Aorta (tissue), 5 donors: ENCODE results near the gene OR5AN1. TPM values are rescaled to one million over a fixed set of nuclear protein-coding genes. Genes with fewer than 3 reads are reported as not detected.
"Not testable (repeated sequence)": the region's sequence is repeated elsewhere in the genome, so short reads cannot be mapped to it uniquely, and the experiment has no call there.

Experiments
- ATAC-seq: fragments of 200-7000 bp; cut with Tn5 transposase; one replicate; pipeline ENCODE4 v1.9.1; 2022; ENCODE audit warnings: moderate library complexity; ENCODE audit not compliant: low FRiP score
- DNase-seq, 2 donors: peaks; one replicate each; pipeline ENCODE4 v3.0.0-alpha.2; 2020
- H3K27ac ChIP-seq, 2 donors: one replicate each; pipeline ENCODE4 v1.5.1; 2013; ENCODE audit warnings: low read length in 2 of 2, mild to moderate bottlenecking in 2 of 2, moderate library complexity in 2 of 2, control low read depth in 1 of 2, inconsistent platforms in 1 of 2, low read depth in 1 of 2
- H3K27me3 ChIP-seq, 2 donors: one replicate each; pipeline ENCODE4 v1.6.1; 2013; ENCODE audit warnings: control low read depth in 1 of 2, low read length in 1 of 2, mild to moderate bottlenecking in 1 of 2, moderate library complexity in 1 of 2; ENCODE audit not compliant: insufficient read depth in 2 of 2, control insufficient read depth in 1 of 2
- H3K36me3 ChIP-seq, 2 donors: one replicate each; pipeline ENCODE4 v1.6.1; 2013; ENCODE audit warnings: control low read depth in 1 of 2, low read length in 1 of 2, mild to moderate bottlenecking in 1 of 2; ENCODE audit not compliant: insufficient read depth in 2 of 2, control insufficient read depth in 1 of 2
- H3K4me1 ChIP-seq, 2 donors: one replicate each; pipeline ENCODE4 v1.6.1; 2013; ENCODE audit warnings: low read length in 2 of 2, control low read depth in 1 of 2, mild to moderate bottlenecking in 1 of 2, moderate library complexity in 1 of 2; ENCODE audit not compliant: insufficient read depth in 2 of 2, control insufficient read depth in 1 of 2
- H3K4me3 ChIP-seq, 2 donors: one replicate each; pipeline ENCODE4 v1.5.1; 2013; ENCODE audit warnings: low read length in 2 of 2, control low read depth in 1 of 2, mild to moderate bottlenecking in 1 of 2
- H3K9me3 ChIP-seq: one replicate; pipeline ENCODE4 v1.6.1; 2013; ENCODE audit warnings: mild to moderate bottlenecking, low read length; ENCODE audit not compliant: control insufficient read depth
- WGBS, 2 donors: extraction: QIAGEN DNeasy Blood & Tissue Kit; methylation state at CpG; one replicate each; pipeline ENCODE4 v1.1.7; 2013; 5-methylcytosine and 5-hydroxymethylcytosine counted together
- intact Hi-C, 2 donors: fragments of 100-400 bp; cut with DNase I; formaldehyde crosslinking; loops; one replicate each; pipeline versions ENCODE4 v1.14.2 to v1.15.0; 2022
- long read RNA-seq, 2 donors: library from polyadenylated mRNA; unstranded; transcript quantifications; one replicate each; pipeline ENCODE4 v2.0.0, GENCODE V29; 2020 to 2021
- polyA plus RNA-seq, 2 donors: library from polyadenylated mRNA; stranded (reverse); fragments of 200-250 nt; gene quantifications; one replicate each; pipeline ENCODE4 v1.2.3, GENCODE V29; 2013
- total RNA-seq, 2 donors: library from RNA; stranded (reverse); fragmentation: NEBNext Ultra II Directional; extraction: Animal tissue kit (Norgen Biotek cat#: 25700); gene quantifications; one replicate each; pipeline ENCODE4 v1.2.1, GENCODE V29; 2021
- donor health status: healthy with polysubstance abuse.
- donor health status: Bipolar disorder and iron deficiency.
- donor health status: DM: no; HTN: no; CAD: no.
- donor health status: DM: no; HTN: no; CAD: no.
- donor health status: DM: yes; HTN: yes; CAD: no.

The OR5AN1 gene
- total RNA-seq = not detected
- polyA plus RNA-seq = not detected
- long read RNA-seq, donor 1 = 0 reads
- long read RNA-seq, donor 2 = 0 reads

- H3K27me3 ChIP-seq = no peaks in the 10 kb centered on the region
- H3K9me3 ChIP-seq = peaks cover 1% of the 10 kb centered on the region
- H3K36me3 ChIP-seq = no peaks in the 10 kb centered on the region
- no peak within 1 kb of the TSS for H3K4me3 ChIP-seq
- WGBS, 2 donors = 74% methylated on average over 3 of the region's 3 CpGs
- DNase-seq (no peak), ATAC-seq (no peak)
- no peak within 1 kb of the TSS for H3K27ac ChIP-seq
- no peaks in the 10 kb centered on the region for H3K4me1 ChIP-seq
- intact Hi-C loops = no loop called here
Observed at GRCh38 chr11:59358595-59358994, at the start of gene OR5AN1. Gene OR5AN1 (plus strand): TSS chr11:59358895. CDS start chr11:59364459, 5,564 bp downstream.

- Histone ChIP-seq H3K4me3 (no peak overlapping the region), H3K27ac (no peak overlapping the region), H3K36me3 (no peaks in the 10 kb centered on the region), H3K27me3 (peaks cover 0 to 1% of the 10 kb centered on the region in 2 donors), H3K4me1 (no peaks in the 10 kb centered on the region), H3K9me3 (peaks cover 1% of the 10 kb centered on the region)
- ATAC-seq (no peak), DNase-seq (no peak)
- intact Hi-C loops = no loop called here
Observed at GRCh38 chr11:59335001-59335400, 23.7 kb upstream of the OR5AN1 start.

- peaks cover 0 to 1% of the 10 kb centered on the region in 2 donors for H3K27me3 ChIP-seq
- DNase-seq (no peak), ATAC-seq (no peak)
- 61 to 62% methylated on average over 5 of the region's 5 CpGs for WGBS, 2 donors
- no peaks in the 10 kb centered on the region for H3K4me1 ChIP-seq
- H3K9me3 ChIP-seq = peaks cover 1% of the 10 kb centered on the region
- no peak overlapping the region for H3K4me3 ChIP-seq
- intact Hi-C loops = no loop called here
- H3K36me3 ChIP-seq = no peaks in the 10 kb centered on the region
- no peak overlapping the region for H3K27ac ChIP-seq
Observed at GRCh38 chr11:59336176-59336575, 22.5 kb upstream of the OR5AN1 start.

GRCh38 chr11:59336931-59337330 lies 21.8 kb upstream of the OR5AN1 start:
- no peak for ATAC-seq
- Histone ChIP-seq H3K4me1 (no peaks in the 10 kb centered on the region), H3K36me3 (no peaks in the 10 kb centered on the region), H3K4me3 (no peak overlapping the region), H3K9me3 (peaks cover 1% of the 10 kb centered on the region), H3K27ac (no peak overlapping the region), H3K27me3 (peaks cover 0 to 1% of the 10 kb centered on the region in 2 donors)
- no peak for DNase-seq
- intact Hi-C loops = no loop called here

- H3K27me3 ChIP-seq, DNase-seq, ATAC-seq, intact Hi-C loops, H3K4me1 ChIP-seq, H3K27ac ChIP-seq, H3K4me3 ChIP-seq, H3K36me3 ChIP-seq, H3K9me3 ChIP-seq: not testable (repeated sequence)
- 74 to 75% methylated on average over 4 to 5 of the region's 5 CpGs for WGBS, 2 donors
Observed at GRCh38 chr11:59349657-59350056, 9.0 kb upstream of the OR5AN1 start.

GRCh38 chr11:59355226-59355625 lies 3.5 kb upstream of the OR5AN1 start:
- no peak overlapping the region for H3K27ac ChIP-seq
- intact Hi-C loops = no loop called here
- H3K27me3 ChIP-seq = no peaks in the 10 kb centered on the region
- H3K36me3 ChIP-seq = no peaks in the 10 kb centered on the region
- no peaks in the 10 kb centered on the region for H3K4me1 ChIP-seq
- no peak overlapping the region for H3K4me3 ChIP-seq
- DNase-seq = no peak
- ATAC-seq = no peak
- WGBS, 2 donors = 68 to 76% methylated on average over 4 of the region's 4 CpGs
- peaks cover 1% of the 10 kb centered on the region for H3K9me3 ChIP-seq

- no peak overlapping the region for H3K4me3 ChIP-seq
- H3K36me3 ChIP-seq = no peaks in the 10 kb centered on the region
- no peak for ATAC-seq
- no peaks in the 10 kb centered on the region for H3K27me3 ChIP-seq
- H3K27ac ChIP-seq = no peak overlapping the region
- no peaks in the 10 kb centered on the region for H3K4me1 ChIP-seq
- no peak for DNase-seq
- 99 to 100% methylated on average over 1 of the region's 1 CpG for WGBS, 2 donors
- H3K9me3 ChIP-seq = peaks cover 1% of the 10 kb centered on the region
- intact Hi-C loops = no loop called here
Observed at GRCh38 chr11:59356561-59356960, 2.1 kb upstream of the OR5AN1 start.

GRCh38 chr11:59358020-59358419 lies 675 bp upstream of the OR5AN1 start:
- intact Hi-C loops = no loop called here
- no peaks in the 10 kb centered on the region for H3K36me3 ChIP-seq

GRCh38 chr11:59365232-59366018 lies 6.7 kb downstream of the OR5AN1 start:
- no peaks in the 10 kb centered on the region for H3K4me1 ChIP-seq
- intact Hi-C loops = no loop called here

More at GRCh38 chr11:59358020-59358419, 675 bp upstream of the OR5AN1 start:
- Histone ChIP-seq H3K27ac (no peak overlapping the region), H3K4me1 (no peaks in the 10 kb centered on the region), H3K9me3 (peaks cover 1% of the 10 kb centered on the region), H3K27me3 (no peaks in the 10 kb centered on the region), H3K4me3 (no peak overlapping the region)
- DNase-seq = no peak
- ATAC-seq = no peak

More at GRCh38 chr11:59365232-59366018, 6.7 kb downstream of the OR5AN1 start:
- DNase-seq (no peak), ATAC-seq (no peak)
- Histone ChIP-seq H3K36me3 (no peaks in the 10 kb centered on the region), H3K9me3 (no peaks in the 10 kb centered on the region), H3K27ac (no peak overlapping the region), H3K4me3 (no peak overlapping the region), H3K27me3 (no peaks in the 10 kb centered on the region)
